MM.1S (cell line): ENCODE results near the gene GEMIN2.

Experiments used
- CTCF ChIP-seq: fragments of 300-600 bp; sonication (generic); IDR thresholded peaks from 2 replicates; pipeline ENCODE4 v1.5.1; 2016; ENCODE audit warnings: antibody characterized with exemption, low read length, mixed read lengths
- EZH2 ChIP-seq: fragments of 300-600 bp; sonication (generic); optimal IDR thresholded peaks from 2 replicates; pipeline ENCODE3; 2017; ENCODE audit warnings: low read depth, mild to moderate bottlenecking, antibody characterized with exemption, low read length, mixed read lengths

- TF ChIP-seq CTCF: no peak
- TF ChIP-seq EZH2: no peak
Observed at GRCh38 chr14:39102265-39102968, 11.7 kb upstream of the GEMIN2 start.
